K562 (cell line): Measurements from ENCODE around the gene SAMD10. TPM values are rescaled to one million over a fixed set of nuclear protein-coding genes. Genes with fewer than 3 reads are reported as not detected.

Experiments used
- CREB1 ChIP-seq, 2 experiments: sonication (generic) in 1 of 2; formaldehyde crosslinking in 1 of 2; IDR thresholded peaks; 2 replicates each; pipeline versions ENCODE4 v1.6.1 to v1.8.0; 2012 to 2022; ENCODE audit warnings: inconsistent platforms in 1 of 2, mild to moderate bottlenecking in 1 of 2, missing genetic modification reagents in 1 of 2, moderate library complexity in 1 of 2
- EHMT2 ChIP-seq: fragments of 450-650 bp; IDR thresholded peaks from 2 replicates; pipeline ENCODE4 v1.6.1; 2018; ENCODE audit warnings: antibody characterized with exemption
- ETS2 ChIP-seq: IDR thresholded peaks from 2 replicates; pipeline ENCODE4 v1.6.1; 2016; ENCODE audit warnings: borderline replicate concordance, missing genetic modification characterization, mild to moderate bottlenecking, moderate library complexity, missing compliant biosample characterization; ENCODE audit not compliant: poor library complexity, severe bottlenecking
- HDAC2 ChIP-seq: fragments of 450-650 bp; IDR thresholded peaks from 2 replicates; pipeline ENCODE4 v1.6.1; 2016; ENCODE audit warnings: mild to moderate bottlenecking
- HSF4 ChIP-seq: fragments of 250-450 bp; sonication (Bioruptor Pico); IDR thresholded peaks from 2 replicates; pipeline ENCODE4 v2.1.2; 2022; ENCODE audit warnings: mild to moderate bottlenecking, moderate library complexity, borderline replicate concordance
- KAT2B ChIP-seq: IDR thresholded peaks from one replicate; pipeline ENCODE4 v1.6.1; 2012; ENCODE audit warnings: low read depth, mild to moderate bottlenecking, control low read depth, inconsistent platforms, low read length, moderate library complexity
- KAT8 ChIP-seq: fragments of 450-650 bp; IDR thresholded peaks from 2 replicates; pipeline ENCODE4 v1.6.1; 2016; ENCODE audit warnings: low read depth, mild to moderate bottlenecking
- KDM1A ChIP-seq, 2 experiments: fragments of 450-650 bp; IDR thresholded peaks; 2 replicates each; pipeline ENCODE4 v1.6.1; 2016; ENCODE audit warnings: mild to moderate bottlenecking in 2 of 2
- NFIC ChIP-seq: fragments of 450-650 bp; IDR thresholded peaks from 2 replicates; pipeline ENCODE4 v1.6.1; 2017; ENCODE audit warnings: mild to moderate bottlenecking, inconsistent platforms
- XRCC5 ChIP-seq: fragments of 200-400 bp; formaldehyde crosslinking; IDR thresholded peaks from 2 replicates; pipeline ENCODE4 v1.6.1; 2017; ENCODE audit warnings: low read depth, mild to moderate bottlenecking, low read length
- ZFPM2 ChIP-seq: fragments of 250-450 bp; sonication (Bioruptor Pico); IDR thresholded peaks from 2 replicates; pipeline ENCODE4 v1.5.1; 2022; ENCODE audit warnings: mild to moderate bottlenecking
- ZNF143 ChIP-seq: sonication (generic); formaldehyde crosslinking; IDR thresholded peaks from 2 replicates; pipeline ENCODE4 v1.9.0; 2022; ENCODE audit warnings: mild to moderate bottlenecking, missing genetic modification reagents
- ZNF274 ChIP-seq: IDR thresholded peaks from 2 replicates; pipeline ENCODE4 v1.6.1; 2011; ENCODE audit warnings: low read depth, mild to moderate bottlenecking, low read length, moderate library complexity, borderline replicate concordance
- ZNF717 ChIP-seq: fragments of 250-450 bp; sonication (Bioruptor Pico); IDR thresholded peaks from 2 replicates; pipeline ENCODE4 v1.5.0; 2021
- polyA plus RNA-seq, 8 experiments: library from polyadenylated mRNA; depleted of rRNA in 4 of 8; stranded (reverse) in 5 of 8; unstranded in 3 of 8; fragments of >200 nt; fragmentation: Nextera tagmentation in 2 of 8; fragmentation: Illumina TruSeq in 1 of 8; extraction: Ambion mirVana in 2 of 8; extraction: Trizol in 1 of 8; gene quantifications; 2 replicates each; pipeline versions ENCODE4 v1.2.1 to v1.2.3, GENCODE V29; 2011 to 2014; ENCODE audit warnings: inconsistent platforms in 1 of 8, missing spikeins in 1 of 8
- total RNA-seq, 7 experiments: library from RNA; depleted of rRNA in 6 of 7; stranded (reverse); fragments of >200 nt in 6 of 7; fragmentation: Illumina TruSeq in 2 of 7; extraction: Trizol in 2 of 7; gene quantifications; 2 replicates each; pipeline versions ENCODE4 v1.2.1 to v1.2.3, GENCODE V29; 2011 to 2021; ENCODE audit warnings: low replicate concordance in 1 of 7
- TF ChIP-seq, protein P1 (sequence below): sonication (generic); formaldehyde crosslinking; IDR thresholded peaks from 2 replicates; pipeline ENCODE4 v1.8.0; 2023; ENCODE audit warnings: missing genetic modification reagents, mild to moderate bottlenecking, borderline replicate concordance
- TF ChIP-seq, protein P2 (sequence below): fragments of 450-650 bp; formaldehyde crosslinking; IDR thresholded peaks from 2 replicates; pipeline ENCODE4 v1.4.0; 2022; ENCODE audit warnings: missing genetic modification characterization
- TF ChIP-seq, protein P3 (sequence below): sonication (generic); formaldehyde crosslinking; IDR thresholded peaks from 2 replicates; pipeline ENCODE4 v1.4.0; 2020; ENCODE audit warnings: mild to moderate bottlenecking, missing genetic modification reagents

Gene SAMD10
- total and polyA plus RNA-seq, 9 of the 15 experiments (the other 6 are each of a cell fraction or from before 2014, with no cell fraction given) = 0.37 to 15.2 (median 4.8) TPM

DNA sequence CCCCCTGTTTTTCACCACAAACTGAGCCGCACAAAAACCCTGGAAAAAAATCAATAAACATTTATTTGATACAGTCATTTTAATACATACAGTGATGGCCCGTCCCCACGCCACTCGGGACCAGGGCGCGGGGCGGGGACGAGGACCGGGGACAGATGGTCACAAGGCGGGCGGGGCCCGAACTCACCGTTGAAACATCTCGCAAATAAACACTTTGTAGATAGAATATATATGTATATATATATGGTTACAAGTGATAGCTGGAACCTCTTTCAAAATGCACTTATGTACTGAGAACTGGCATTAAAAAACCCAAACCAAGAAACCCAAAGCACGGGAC lies 22.8 kb downstream of the SAMD10 start (continued):
- TF ChIP-seq, protein P1, sequence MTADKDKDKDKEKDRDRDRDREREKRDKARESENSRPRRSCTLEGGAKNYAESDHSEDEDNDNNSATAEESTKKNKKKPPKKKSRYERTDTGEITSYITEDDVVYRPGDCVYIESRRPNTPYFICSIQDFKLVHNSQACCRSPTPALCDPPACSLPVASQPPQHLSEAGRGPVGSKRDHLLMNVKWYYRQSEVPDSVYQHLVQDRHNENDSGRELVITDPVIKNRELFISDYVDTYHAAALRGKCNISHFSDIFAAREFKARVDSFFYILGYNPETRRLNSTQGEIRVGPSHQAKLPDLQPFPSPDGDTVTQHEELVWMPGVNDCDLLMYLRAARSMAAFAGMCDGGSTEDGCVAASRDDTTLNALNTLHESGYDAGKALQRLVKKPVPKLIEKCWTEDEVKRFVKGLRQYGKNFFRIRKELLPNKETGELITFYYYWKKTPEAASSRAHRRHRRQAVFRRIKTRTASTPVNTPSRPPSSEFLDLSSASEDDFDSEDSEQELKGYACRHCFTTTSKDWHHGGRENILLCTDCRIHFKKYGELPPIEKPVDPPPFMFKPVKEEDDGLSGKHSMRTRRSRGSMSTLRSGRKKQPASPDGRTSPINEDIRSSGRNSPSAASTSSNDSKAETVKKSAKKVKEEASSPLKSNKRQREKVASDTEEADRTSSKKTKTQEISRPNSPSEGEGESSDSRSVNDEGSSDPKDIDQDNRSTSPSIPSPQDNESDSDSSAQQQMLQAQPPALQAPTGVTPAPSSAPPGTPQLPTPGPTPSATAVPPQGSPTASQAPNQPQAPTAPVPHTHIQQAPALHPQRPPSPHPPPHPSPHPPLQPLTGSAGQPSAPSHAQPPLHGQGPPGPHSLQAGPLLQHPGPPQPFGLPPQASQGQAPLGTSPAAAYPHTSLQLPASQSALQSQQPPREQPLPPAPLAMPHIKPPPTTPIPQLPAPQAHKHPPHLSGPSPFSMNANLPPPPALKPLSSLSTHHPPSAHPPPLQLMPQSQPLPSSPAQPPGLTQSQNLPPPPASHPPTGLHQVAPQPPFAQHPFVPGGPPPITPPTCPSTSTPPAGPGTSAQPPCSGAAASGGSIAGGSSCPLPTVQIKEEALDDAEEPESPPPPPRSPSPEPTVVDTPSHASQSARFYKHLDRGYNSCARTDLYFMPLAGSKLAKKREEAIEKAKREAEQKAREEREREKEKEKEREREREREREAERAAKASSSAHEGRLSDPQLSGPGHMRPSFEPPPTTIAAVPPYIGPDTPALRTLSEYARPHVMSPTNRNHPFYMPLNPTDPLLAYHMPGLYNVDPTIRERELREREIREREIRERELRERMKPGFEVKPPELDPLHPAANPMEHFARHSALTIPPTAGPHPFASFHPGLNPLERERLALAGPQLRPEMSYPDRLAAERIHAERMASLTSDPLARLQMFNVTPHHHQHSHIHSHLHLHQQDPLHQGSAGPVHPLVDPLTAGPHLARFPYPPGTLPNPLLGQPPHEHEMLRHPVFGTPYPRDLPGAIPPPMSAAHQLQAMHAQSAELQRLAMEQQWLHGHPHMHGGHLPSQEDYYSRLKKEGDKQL = no peak
- TF ChIP-seq ZNF274 (no peak), HSF4 (CRISPR knock-in tag) (no peak), NFIC (no peak), ZNF717 (no peak), KAT2B (no peak), ZFPM2 (CRISPR knock-in tag) (no peak), KDM1A (IDR thresholded peaks at IDR 0.05) (no peak), HDAC2 (peak; percentile 48; the same call in 1 of the 2 replicates), ZNF143 (CRISPR knock-in tag) (peak; percentile 74; the same call in 1 of the 2 replicates), EHMT2 (no peak), ETS2 (tag) (no peak), CREB1 (IDR thresholded peaks at IDR 0.05) (no peak), CREB1 (CRISPR knock-in tag; IDR thresholded peaks at IDR 0.05) (0 out of 2 replicates have a peak, but pooled peaks have one; percentile 60), XRCC5 (no peak), KAT8 (no peak)
- TF ChIP-seq, protein P2, sequence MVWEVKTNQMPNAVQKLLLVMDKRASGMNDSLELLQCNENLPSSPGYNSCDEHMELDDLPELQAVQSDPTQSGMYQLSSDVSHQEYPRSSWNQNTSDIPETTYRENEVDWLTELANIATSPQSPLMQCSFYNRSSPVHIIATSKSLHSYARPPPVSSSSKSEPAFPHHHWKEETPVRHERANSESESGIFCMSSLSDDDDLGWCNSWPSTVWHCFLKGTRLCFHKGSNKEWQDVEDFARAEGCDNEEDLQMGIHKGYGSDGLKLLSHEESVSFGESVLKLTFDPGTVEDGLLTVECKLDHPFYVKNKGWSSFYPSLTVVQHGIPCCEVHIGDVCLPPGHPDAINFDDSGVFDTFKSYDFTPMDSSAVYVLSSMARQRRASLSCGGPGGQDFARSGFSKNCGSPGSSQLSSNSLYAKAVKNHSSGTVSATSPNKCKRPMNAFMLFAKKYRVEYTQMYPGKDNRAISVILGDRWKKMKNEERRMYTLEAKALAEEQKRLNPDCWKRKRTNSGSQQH (CRISPR knock-in tag) = no peak
- TF ChIP-seq, protein P3, sequence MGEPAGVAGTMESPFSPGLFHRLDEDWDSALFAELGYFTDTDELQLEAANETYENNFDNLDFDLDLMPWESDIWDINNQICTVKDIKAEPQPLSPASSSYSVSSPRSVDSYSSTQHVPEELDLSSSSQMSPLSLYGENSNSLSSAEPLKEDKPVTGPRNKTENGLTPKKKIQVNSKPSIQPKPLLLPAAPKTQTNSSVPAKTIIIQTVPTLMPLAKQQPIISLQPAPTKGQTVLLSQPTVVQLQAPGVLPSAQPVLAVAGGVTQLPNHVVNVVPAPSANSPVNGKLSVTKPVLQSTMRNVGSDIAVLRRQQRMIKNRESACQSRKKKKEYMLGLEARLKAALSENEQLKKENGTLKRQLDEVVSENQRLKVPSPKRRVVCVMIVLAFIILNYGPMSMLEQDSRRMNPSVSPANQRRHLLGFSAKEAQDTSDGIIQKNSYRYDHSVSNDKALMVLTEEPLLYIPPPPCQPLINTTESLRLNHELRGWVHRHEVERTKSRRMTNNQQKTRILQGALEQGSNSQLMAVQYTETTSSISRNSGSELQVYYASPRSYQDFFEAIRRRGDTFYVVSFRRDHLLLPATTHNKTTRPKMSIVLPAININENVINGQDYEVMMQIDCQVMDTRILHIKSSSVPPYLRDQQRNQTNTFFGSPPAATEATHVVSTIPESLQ = no peak
